ENCODE results near the gene MED12L.

DNA sequence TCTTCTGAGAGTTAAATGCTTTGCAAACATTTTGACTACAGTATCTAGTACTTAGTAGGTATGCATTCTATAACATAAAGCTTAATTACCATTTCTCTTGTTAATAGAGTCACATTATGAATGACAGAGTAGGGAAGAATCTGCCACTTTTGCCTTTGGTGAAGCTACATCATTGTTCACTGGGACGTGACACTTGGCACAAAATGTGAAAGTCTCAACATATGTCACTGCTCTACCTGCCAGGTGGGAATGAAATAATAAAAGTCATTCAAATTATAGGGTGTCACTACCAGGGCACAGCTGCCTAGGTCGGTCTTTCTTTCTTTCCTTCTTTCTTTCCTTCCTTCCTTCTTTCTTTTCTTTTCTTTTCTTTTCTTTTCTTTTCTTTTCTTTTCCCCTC, 213.5 kb downstream of the MED12L start:
- TF ChIP-seq EZH2 (IDR thresholded peaks at IDR 0.05): no peak
- TF ChIP-seq POLR2AphosphoS5 (IDR thresholded peaks at IDR 0.05; ENCODE audit: borderline replicate concordance, low read depth, low read length): no peak

All from SK-N-MC (cell line).